Thoracic aorta (tissue), 2 donors: Measurements from ENCODE around the gene GUCY1A1. TPM values are rescaled to one million over a fixed set of nuclear protein-coding genes. Genes with fewer than 3 reads are reported as not detected.

Experiments
- ATAC-seq: fragments of 150-250 bp; one replicate; pipeline ENCODE4 v1.8.0; 2017; ENCODE audit warnings: low read depth; ENCODE audit not compliant: insufficient number of reproducible peaks, low FRiP score
- DNase-seq: peaks from one replicate; pipeline ENCODE4 v3.0.0-alpha.2; 2020; ENCODE audit warnings: low spot score
- H3K27ac ChIP-seq, 2 donors: fragments of 200-600 bp; sonication (generic); 1 replicate in 1 of 2; 2 replicates in 1 of 2; pipeline ENCODE4 v1.5.1; 2016; ENCODE audit warnings: mild to moderate bottlenecking in 2 of 2, moderate library complexity in 2 of 2
- H3K27me3 ChIP-seq: fragments of 200-600 bp; sonication (generic); replicated peaks from 2 replicates; pipeline ENCODE4 v1.6.0; 2016; ENCODE audit warnings: mild to moderate bottlenecking; ENCODE audit not compliant: insufficient read depth
- H3K36me3 ChIP-seq: fragments of 200-600 bp; sonication (generic); one replicate; pipeline ENCODE4 v1.5.1; 2016
- H3K4me1 ChIP-seq, 2 donors: fragments of 200-600 bp; sonication (generic); 1 replicate in 1 of 2; 2 replicates in 1 of 2; pipeline versions ENCODE4 v1.5.1 to v1.6.0; 2016; ENCODE audit warnings: low read depth in 2 of 2, mild to moderate bottlenecking in 1 of 2; ENCODE audit not compliant: control insufficient read depth in 1 of 2
- H3K4me3 ChIP-seq: fragments of 200-600 bp; sonication (generic); 2 replicates; pipeline ENCODE4 v1.5.1; 2016; ENCODE audit warnings: mild to moderate bottlenecking
- H3K9me3 ChIP-seq: fragments of 200-600 bp; sonication (generic); 2 replicates; pipeline ENCODE4 v1.5.1; 2016
- CTCF ChIP-seq: fragments of 200-600 bp; sonication (generic); IDR thresholded peaks from one replicate; pipeline ENCODE4 v1.5.1; 2019; ENCODE audit warnings: antibody characterized with exemption
- total RNA-seq, 2 donors: library from RNA; depleted of rRNA; stranded (reverse); fragments of >200 nt; gene quantifications; one replicate each; pipeline versions ENCODE4 v1.1.0 to v1.2.3, GENCODE V29; 2016

The GUCY1A1 gene
- total RNA-seq, 2 donors from 2014 or later, result 110 to 135 TPM

- H3K36me3 ChIP-seq, result no peaks in the 10 kb centered on the region
- DNase-seq (no peak), ATAC-seq (no peak)
- H3K27me3 ChIP-seq, result no peaks in the 10 kb centered on the region
- no peak overlapping the region for H3K4me3 ChIP-seq
- peak overlapping the region in 1 of 2 donors; percentile 31 for H3K27ac ChIP-seq
- H3K9me3 ChIP-seq, result no peaks in the 10 kb centered on the region
- peaks cover 45 to 70% of the 10 kb centered on the region in 2 donors for H3K4me1 ChIP-seq
- TF ChIP-seq CTCF, result no peak
Observed at GRCh38 chr4:155692361-155692760, 25.7 kb downstream of the GUCY1A1 start.

- Histone ChIP-seq H3K27ac (peak overlapping the region; percentile 17 to 31), H3K4me1 (peaks cover 45 to 73% of the 10 kb centered on the region in 2 donors), H3K9me3 (no peaks in the 10 kb centered on the region), H3K4me3 (no peak overlapping the region), H3K27me3 (no peaks in the 10 kb centered on the region), H3K36me3 (no peaks in the 10 kb centered on the region)
- DNase-seq (no peak), ATAC-seq (no peak)
- TF ChIP-seq CTCF, result no peak
Observed at GRCh38 chr4:155693015-155693663, 26.5 kb downstream of the GUCY1A1 start.

GRCh38 chr4:155694100-155694785 is 27.6 kb downstream of the GUCY1A1 start:
- TF ChIP-seq CTCF, result no peak
- Histone ChIP-seq H3K4me3 (no peak overlapping the region), H3K9me3 (peaks cover 6% of the 10 kb centered on the region), H3K27me3 (no peaks in the 10 kb centered on the region), H3K4me1 (peaks cover 38 to 69% of the 10 kb centered on the region in 2 donors), H3K27ac (peak overlapping the region in 1 of 2 donors; percentile 31), H3K36me3 (peaks cover 5% of the 10 kb centered on the region)
- ATAC-seq (no peak), DNase-seq (no peak)

- Histone ChIP-seq H3K36me3 (peaks cover 7% of the 10 kb centered on the region), H3K4me1 (peaks cover 23 to 51% of the 10 kb centered on the region in 2 donors), H3K9me3 (peaks cover 6% of the 10 kb centered on the region), H3K27ac (no peak overlapping the region), H3K4me3 (no peak overlapping the region), H3K27me3 (no peaks in the 10 kb centered on the region)
- ATAC-seq, result no peak
- no peak for TF ChIP-seq CTCF
- DNase-seq, result no peak
Observed at GRCh38 chr4:155696226-155696625, 29.6 kb downstream of the GUCY1A1 start.

- no peak overlapping the region for H3K27ac ChIP-seq
Observed at GRCh38 chr4:155696726-155697125, 30.1 kb downstream of the GUCY1A1 start.

More at GRCh38 chr4:155696726-155697125, 30.1 kb downstream of the GUCY1A1 start:
- no peak for TF ChIP-seq CTCF
- peaks cover 9% of the 10 kb centered on the region for H3K36me3 ChIP-seq
- H3K4me3 ChIP-seq, result peak overlapping the region; percentile 26
- H3K4me1 ChIP-seq, result peaks cover 23 to 51% of the 10 kb centered on the region in 2 donors
- DNase-seq, result no peak
- no peaks in the 10 kb centered on the region for H3K27me3 ChIP-seq
- peaks cover 6% of the 10 kb centered on the region for H3K9me3 ChIP-seq
- no peak for ATAC-seq
